Hepatic stellate cell (primary cell): ENCODE results near the gene S100Z.
A peak's percentile ranks its signal among the peaks of the same experiment; 100 is the strongest.
"Not testable (repeated sequence)": the region's sequence is repeated elsewhere in the genome, so short reads cannot be mapped to it uniquely, and the experiment has no call there.

ENCODE experiments used
- DNase-seq: peaks from one replicate; pipeline ENCODE4 v3.0.0; 2011; ENCODE audit warnings: low spot score

The S100Z gene

GRCh38 chr5:76874088-76874581, 24.3 kb downstream of the S100Z start:
- DNase-seq: no peak

- no peak for DNase-seq
These were observed 39.0 kb downstream of the S100Z start for GRCh38 chr5:76888733-76889300.

GRCh38 chr5:76893294-76893693, 43.5 kb downstream of the S100Z start:
- DNase-seq: no peak

- DNase-seq: no peak
These were observed 46.4 kb downstream of the S100Z start for GRCh38 chr5:76896196-76896595.

GRCh38 chr5:76901522-76901921, 51.7 kb downstream of the S100Z start:
- DNase-seq: no peak

- no peak for DNase-seq
These were observed 58.4 kb downstream of the S100Z start for GRCh38 chr5:76908166-76908565.

DNA sequence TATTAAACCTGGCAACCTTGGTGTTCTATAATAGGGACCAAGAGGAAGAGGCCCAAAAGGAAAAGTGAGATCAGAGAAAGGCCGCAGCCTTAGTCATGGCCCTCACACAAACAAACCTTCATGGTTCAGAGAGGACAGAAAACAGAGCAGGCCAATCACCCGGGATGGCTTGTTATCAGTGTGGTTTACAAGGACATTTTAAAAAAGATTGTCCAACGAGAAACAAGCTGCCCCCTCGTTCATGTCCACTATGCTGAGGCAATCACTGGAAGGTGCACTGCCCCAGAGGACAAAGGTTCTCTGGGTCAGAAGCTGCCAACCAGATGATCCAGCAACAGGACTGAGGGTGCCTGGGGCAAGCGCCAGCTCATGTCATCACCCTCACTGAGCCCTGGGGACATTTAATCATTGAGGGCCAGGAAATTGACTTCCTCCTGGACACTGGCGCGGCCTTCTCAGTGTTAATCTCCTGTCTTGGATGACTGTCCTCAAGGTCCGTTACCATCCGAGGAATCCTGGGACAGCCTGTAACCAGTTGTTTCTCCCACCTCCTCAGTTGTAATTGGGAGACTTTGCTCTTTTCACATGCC, 60.6 kb downstream of the S100Z start:
- DNase-seq: not testable (repeated sequence)

DNA sequence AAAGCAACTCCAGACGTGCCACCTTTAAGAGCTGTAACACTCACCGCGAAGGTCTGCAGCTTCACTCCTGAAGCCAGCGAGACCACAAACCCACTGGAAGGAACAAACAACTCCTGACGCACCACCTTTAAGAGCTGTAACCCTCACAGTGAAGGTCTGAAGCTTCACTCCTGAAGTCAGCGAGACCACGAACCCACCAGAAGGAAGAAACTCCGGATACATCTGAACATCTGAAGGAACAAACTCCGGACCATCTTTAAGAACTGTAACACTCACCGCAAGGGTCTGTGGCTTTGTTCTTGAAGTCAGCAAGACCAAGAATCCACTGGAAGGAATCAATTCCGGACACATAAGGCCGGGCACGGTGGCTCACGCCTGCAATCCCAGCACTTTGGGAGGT, 64.9 kb downstream of the S100Z start:
- not testable (repeated sequence) for DNase-seq

- no peak for DNase-seq
These were observed 68.7 kb downstream of the S100Z start for GRCh38 chr5:76918539-76918938.

DNA sequence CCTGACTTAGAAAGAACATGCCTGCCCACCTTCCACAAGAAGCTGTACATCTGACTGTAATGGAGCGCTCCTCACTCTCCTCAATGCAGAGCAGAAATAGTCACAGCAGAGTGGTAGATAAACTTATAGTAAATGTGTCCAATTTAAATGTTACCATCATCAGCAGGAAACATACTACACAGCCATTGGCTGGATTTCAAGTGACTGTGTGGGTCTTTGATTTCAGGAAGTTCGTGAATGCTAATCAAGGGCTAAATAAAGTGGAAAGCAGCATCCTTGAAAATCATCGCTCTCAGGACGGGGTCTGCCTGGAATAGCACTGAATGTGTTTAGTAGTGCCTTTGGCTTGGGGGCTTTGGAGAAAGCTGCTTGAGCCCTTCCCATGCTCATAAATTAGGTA, 70.7 kb downstream of the S100Z start:
- DNase-seq: no peak

GRCh38 chr5:76926329-76927105, 76.7 kb downstream of the S100Z start:
- DNase-seq: no peak

DNA sequence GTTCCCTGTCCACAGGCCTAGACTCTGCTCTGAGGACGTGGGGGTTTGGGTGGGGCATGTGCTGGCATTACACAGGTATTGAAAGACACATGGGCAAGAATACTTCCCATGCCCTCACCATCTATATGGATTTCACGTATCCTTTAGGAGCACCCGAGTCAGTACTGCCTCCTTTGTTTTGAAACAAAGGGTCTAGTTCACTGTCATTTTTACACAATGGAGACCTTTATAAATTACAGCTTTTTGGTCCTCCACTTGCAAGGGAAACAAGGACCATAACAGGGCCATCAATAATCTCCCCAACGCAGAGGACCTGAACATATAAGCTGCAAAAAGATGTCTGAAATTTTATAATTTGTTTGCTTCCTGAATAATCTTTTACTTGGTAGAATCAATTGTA, 78.1 kb downstream of the S100Z start:
- no peak for DNase-seq

DNA sequence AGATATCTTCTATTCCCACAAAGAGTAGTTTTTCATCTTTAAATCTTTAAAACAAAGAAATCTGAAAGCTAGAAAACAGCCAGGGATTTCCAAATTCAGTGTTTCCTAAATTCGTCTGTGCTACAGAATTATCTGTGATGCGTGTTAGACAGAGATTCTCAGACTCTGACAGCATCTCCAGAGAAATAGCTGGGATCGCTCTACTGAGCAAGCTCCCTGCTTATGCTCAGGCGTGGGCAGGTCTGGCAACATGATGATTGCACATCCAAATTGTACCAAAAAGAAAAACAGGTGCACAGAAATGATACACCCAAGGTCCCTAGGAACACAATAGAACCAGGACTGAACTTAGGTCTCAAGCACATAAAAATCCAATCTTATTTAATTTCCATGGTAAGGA, 80.3 kb downstream of the S100Z start:
- DNase-seq: no peak

- no peak for DNase-seq
These were observed 88.4 kb downstream of the S100Z start for GRCh38 chr5:76938177-76938576.

DNA sequence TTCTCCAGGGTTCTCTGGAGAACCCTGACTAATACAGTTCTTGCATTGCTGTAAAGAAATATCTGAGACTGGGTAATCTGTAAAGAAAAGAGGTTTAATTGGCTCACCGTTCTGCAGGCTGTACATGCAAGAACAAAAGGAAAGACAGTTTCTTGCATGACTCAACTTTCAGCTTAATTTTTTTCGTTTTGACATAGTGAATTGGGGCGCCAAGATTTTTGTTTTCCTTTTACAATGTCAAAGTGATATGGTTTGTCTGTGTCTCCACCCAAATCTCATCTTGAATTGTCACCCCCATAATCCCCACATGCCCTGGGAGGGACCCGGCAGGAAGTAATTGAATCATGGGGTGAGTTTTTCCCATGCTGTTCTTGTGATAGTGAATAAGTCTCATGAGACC, 91.2 kb downstream of the S100Z start:
- no peak for DNase-seq

GRCh38 chr5:76941442-76941841, 91.6 kb downstream of the S100Z start:
- no peak for DNase-seq

- DNase-seq: peak; percentile 64
These were observed 92.8 kb downstream of the S100Z start for GRCh38 chr5:76942581-76942980.

DNA sequence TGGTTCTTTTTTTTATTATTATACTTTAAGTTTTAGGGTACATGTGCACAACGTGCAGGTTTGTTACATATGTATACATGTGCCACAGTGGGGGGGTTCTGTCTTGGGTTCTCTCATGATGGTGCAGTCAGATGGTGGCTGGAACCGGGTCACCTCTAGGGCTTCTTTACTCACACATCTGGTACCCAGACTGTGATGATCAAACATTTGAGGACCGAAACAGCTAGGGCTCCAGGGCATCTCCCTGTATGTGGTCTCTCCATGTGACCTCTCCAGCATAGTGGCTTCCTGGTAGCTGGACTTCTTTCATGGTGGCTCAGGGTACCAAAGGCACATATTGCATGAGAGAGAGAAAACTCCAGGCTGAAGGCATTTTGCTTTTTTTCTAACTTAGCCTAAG, 93.2 kb downstream of the S100Z start:
- no peak for DNase-seq

- DNase-seq: no peak
These were observed 94.8 kb downstream of the S100Z start for GRCh38 chr5:76944638-76945037.

DNA sequence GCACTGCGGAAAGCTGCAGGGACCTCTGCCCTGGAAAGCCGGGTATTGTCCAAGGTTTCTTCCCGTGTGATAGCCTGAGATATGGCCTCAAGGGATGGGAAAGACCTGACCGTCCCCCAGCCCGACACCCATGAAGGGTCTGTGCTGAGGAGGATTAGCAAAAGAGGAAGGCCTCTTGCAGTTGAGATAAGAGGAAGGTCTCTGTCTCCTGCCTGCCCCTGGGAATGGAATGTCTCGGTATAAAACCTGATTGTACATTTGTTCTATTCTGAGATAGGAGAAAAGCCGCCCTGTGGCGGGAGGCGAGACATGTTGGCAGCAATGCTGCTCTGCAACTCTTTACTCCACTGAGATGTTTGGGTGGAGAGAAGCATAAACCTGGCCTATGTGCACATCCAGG, 95.4 kb downstream of the S100Z start:
- DNase-seq: not testable (repeated sequence)

DNA sequence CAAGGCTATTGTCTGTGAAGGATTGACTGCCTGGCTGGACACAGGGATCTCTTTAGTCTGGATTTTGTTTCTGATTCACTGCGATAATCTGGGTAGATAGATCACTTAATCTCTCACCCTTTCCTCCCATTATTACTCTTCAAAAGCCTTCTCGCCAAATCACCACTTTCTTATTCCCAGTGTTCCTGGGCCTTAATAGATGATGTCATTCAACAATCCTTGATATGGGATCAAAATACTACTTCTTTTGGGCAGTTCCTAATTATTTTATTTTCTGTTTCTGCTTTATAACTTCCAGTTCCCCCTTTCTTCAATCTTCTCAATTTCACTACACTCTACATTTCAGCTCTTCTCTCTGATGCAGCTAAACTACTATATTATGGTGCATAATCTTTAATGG, 96.3 kb downstream of the S100Z start:
- DNase-seq: no peak

DNA sequence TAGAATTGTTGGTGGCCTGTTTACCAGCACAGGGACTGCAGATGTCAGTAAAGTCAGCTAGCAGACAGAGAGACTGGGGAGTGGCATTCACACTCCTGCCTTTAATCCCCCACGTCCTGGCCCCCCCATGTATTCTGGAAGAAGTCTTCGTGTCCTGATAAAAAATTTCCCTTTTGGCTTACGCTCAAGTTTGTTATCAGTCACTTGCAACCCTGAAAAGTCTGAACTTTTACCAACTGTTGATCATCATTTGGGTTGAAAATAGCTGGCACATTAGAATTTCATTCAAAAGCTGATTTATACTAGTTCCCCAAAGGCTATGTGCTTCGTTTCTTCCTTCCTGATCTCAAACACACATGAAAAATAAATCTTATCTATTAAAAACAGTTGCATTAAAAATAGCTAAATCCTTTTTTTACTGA, 97.3 kb downstream of the S100Z start:
- no peak for DNase-seq

DNA sequence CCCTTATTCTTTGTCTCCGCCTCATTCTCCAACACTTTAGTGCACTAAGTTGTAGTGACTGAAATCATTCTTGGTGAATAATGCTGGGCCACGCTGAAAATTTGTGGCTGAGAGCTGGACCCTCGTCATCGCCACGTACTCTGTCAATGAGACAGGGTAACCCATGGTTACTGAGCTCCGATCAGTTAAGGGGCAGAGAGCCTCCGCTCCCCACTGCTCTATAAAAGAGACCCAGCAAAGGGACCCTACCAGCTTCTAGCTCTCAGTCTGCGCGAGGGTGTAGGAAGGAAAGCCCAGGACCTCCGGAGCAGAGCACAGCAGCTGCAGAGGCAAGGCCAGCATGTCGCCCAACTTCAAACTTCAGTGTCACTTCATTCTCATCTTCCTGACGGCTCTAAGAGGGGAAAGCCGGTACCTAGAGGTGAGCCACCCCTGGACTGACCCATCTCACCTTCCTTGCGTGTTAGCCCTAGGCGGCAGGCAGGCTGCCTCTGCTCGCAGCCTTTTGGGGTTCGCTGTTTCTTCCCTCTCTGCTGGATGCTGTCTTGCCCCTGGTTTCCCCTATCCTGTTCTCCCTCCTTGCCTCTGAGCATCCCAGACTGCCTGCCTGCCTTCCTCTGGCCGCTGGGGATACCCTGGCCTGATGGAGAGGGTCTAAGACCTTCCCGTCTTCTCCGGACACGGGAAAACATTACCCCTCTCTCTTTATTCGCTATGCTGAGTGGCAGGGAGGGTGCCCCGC, 103.2 kb downstream of the S100Z start, which contains the start of gene CRHBP:
CRHBP (plus strand) TSS at position 251 of the 742 bp plus-strand sequence; CDS start at position 341, 90 bp downstream.
- no peak for DNase-seq
